Right lobe of liver (tissue), 4 donors: ENCODE measurements around the gene C1QTNF6.

Experiments used
- POLR2A ChIP-seq: fragments of 450-650 bp; IDR thresholded peaks from one replicate; pipeline ENCODE4 v1.6.1; 2017; ENCODE audit warnings: antibody characterized with exemption, mild to moderate bottlenecking
- TF ChIP-seq, protein P1 (sequence below), 4 donors: fragments of 200-600 bp in 3 of 4; fragments of 450-650 bp in 1 of 4; IDR thresholded peaks; one replicate each; pipeline versions ENCODE4 v1.5.1 to v1.8.0; 2016 to 2022; ENCODE audit warnings: antibody characterized with exemption in 4 of 4, mild to moderate bottlenecking in 2 of 4
- donor health status: DM: no; HTN: no; CAD: no.
- donor health status: DM: no; HTN: no; CAD: no.
- donor health status: DM: no; HTN: yes; CAD: no.

DNA sequence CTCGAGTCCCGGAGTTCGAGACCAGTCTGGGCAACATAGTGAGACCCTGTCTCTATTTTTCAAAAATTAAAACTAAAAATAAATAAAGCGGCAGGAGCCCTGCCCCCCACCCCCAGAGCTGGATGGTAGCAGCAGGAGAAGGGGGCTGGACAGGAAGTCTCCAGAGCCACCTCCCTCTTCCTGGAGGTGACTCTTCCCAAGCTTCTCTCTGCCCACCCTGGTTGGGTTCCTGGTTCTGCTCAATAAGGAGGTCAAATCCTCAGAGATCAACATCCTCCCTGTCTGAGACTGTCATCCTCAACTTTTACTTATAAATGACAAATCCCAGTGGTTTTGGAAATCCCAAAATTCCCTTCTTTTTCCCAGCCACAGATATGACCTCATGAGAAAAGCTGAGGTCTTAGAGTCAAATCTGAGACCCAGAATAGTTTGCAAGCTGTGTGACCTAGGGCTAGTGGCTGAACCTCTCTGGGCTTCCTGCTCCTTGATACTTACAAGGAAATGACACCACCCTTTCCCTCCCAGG lies 987 bp downstream of the C1QTNF6 start:
- TF ChIP-seq, protein P1, sequence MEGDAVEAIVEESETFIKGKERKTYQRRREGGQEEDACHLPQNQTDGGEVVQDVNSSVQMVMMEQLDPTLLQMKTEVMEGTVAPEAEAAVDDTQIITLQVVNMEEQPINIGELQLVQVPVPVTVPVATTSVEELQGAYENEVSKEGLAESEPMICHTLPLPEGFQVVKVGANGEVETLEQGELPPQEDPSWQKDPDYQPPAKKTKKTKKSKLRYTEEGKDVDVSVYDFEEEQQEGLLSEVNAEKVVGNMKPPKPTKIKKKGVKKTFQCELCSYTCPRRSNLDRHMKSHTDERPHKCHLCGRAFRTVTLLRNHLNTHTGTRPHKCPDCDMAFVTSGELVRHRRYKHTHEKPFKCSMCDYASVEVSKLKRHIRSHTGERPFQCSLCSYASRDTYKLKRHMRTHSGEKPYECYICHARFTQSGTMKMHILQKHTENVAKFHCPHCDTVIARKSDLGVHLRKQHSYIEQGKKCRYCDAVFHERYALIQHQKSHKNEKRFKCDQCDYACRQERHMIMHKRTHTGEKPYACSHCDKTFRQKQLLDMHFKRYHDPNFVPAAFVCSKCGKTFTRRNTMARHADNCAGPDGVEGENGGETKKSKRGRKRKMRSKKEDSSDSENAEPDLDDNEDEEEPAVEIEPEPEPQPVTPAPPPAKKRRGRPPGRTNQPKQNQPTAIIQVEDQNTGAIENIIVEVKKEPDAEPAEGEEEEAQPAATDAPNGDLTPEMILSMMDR (IDR thresholded peaks at IDR 0.05), result no peak
- no peak for TF ChIP-seq POLR2A
